Measurements from ENCODE around the gene COTL1.

DNA sequence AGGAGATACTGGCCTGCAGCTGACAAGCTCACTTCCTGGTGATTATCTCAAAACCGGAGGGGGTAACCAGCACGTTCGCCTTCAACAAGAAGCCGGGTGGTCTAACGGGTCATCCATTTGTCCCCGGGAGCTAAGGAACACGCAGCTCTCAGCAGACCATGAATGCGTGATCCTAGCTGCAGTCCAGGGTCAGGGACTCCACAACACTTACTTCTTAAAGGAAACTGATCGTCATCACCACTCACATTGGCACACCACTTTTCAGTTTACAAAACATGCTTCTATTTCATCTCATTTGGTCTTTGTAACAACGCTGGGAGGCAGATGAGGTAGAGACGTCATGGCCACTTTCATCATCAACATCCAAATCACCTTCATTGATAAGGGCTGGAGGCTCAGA is 25.2 kb downstream of the COTL1 start:
- TF ChIP-seq, protein P1, sequence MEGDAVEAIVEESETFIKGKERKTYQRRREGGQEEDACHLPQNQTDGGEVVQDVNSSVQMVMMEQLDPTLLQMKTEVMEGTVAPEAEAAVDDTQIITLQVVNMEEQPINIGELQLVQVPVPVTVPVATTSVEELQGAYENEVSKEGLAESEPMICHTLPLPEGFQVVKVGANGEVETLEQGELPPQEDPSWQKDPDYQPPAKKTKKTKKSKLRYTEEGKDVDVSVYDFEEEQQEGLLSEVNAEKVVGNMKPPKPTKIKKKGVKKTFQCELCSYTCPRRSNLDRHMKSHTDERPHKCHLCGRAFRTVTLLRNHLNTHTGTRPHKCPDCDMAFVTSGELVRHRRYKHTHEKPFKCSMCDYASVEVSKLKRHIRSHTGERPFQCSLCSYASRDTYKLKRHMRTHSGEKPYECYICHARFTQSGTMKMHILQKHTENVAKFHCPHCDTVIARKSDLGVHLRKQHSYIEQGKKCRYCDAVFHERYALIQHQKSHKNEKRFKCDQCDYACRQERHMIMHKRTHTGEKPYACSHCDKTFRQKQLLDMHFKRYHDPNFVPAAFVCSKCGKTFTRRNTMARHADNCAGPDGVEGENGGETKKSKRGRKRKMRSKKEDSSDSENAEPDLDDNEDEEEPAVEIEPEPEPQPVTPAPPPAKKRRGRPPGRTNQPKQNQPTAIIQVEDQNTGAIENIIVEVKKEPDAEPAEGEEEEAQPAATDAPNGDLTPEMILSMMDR (IDR thresholded peaks at IDR 0.05): no peak
- TF ChIP-seq TEAD4 (CRISPR knock-in tag; IDR thresholded peaks at IDR 0.05) (no peak), ZNF121 (CRISPR knock-in tag; IDR thresholded peaks at IDR 0.05) (no peak), HMGA2 (CRISPR knock-in tag; IDR thresholded peaks at IDR 0.05) (no peak), NR3C1 (CRISPR knock-in tag; conservative IDR thresholded peaks at IDR 0.05; ENCODE audit: low read depth) (no peak), NR2C2 (CRISPR knock-in tag; IDR thresholded peaks at IDR 0.05) (no peak), RELA (CRISPR knock-in tag; IDR thresholded peaks at IDR 0.05; ENCODE audit: borderline replicate concordance) (no peak)
- TF ChIP-seq, protein P2, sequence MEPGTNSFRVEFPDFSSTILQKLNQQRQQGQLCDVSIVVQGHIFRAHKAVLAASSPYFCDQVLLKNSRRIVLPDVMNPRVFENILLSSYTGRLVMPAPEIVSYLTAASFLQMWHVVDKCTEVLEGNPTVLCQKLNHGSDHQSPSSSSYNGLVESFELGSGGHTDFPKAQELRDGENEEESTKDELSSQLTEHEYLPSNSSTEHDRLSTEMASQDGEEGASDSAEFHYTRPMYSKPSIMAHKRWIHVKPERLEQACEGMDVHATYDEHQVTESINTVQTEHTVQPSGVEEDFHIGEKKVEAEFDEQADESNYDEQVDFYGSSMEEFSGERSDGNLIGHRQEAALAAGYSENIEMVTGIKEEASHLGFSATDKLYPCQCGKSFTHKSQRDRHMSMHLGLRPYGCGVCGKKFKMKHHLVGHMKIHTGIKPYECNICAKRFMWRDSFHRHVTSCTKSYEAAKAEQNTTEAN (CRISPR knock-in tag; IDR thresholded peaks at IDR 0.05): no peak
- TF ChIP-seq, protein P3, sequence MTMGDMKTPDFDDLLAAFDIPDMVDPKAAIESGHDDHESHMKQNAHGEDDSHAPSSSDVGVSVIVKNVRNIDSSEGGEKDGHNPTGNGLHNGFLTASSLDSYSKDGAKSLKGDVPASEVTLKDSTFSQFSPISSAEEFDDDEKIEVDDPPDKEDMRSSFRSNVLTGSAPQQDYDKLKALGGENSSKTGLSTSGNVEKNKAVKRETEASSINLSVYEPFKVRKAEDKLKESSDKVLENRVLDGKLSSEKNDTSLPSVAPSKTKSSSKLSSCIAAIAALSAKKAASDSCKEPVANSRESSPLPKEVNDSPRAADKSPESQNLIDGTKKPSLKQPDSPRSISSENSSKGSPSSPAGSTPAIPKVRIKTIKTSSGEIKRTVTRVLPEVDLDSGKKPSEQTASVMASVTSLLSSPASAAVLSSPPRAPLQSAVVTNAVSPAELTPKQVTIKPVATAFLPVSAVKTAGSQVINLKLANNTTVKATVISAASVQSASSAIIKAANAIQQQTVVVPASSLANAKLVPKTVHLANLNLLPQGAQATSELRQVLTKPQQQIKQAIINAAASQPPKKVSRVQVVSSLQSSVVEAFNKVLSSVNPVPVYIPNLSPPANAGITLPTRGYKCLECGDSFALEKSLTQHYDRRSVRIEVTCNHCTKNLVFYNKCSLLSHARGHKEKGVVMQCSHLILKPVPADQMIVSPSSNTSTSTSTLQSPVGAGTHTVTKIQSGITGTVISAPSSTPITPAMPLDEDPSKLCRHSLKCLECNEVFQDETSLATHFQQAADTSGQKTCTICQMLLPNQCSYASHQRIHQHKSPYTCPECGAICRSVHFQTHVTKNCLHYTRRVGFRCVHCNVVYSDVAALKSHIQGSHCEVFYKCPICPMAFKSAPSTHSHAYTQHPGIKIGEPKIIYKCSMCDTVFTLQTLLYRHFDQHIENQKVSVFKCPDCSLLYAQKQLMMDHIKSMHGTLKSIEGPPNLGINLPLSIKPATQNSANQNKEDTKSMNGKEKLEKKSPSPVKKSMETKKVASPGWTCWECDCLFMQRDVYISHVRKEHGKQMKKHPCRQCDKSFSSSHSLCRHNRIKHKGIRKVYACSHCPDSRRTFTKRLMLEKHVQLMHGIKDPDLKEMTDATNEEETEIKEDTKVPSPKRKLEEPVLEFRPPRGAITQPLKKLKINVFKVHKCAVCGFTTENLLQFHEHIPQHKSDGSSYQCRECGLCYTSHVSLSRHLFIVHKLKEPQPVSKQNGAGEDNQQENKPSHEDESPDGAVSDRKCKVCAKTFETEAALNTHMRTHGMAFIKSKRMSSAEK (CRISPR knock-in tag; IDR thresholded peaks at IDR 0.05; ENCODE audit: borderline replicate concordance): no peak
- TF ChIP-seq, protein P4, sequence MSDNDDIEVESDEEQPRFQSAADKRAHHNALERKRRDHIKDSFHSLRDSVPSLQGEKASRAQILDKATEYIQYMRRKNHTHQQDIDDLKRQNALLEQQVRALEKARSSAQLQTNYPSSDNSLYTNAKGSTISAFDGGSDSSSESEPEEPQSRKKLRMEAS (CRISPR knock-in tag; IDR thresholded peaks at IDR 0.05): no peak
- TF ChIP-seq, protein P5, sequence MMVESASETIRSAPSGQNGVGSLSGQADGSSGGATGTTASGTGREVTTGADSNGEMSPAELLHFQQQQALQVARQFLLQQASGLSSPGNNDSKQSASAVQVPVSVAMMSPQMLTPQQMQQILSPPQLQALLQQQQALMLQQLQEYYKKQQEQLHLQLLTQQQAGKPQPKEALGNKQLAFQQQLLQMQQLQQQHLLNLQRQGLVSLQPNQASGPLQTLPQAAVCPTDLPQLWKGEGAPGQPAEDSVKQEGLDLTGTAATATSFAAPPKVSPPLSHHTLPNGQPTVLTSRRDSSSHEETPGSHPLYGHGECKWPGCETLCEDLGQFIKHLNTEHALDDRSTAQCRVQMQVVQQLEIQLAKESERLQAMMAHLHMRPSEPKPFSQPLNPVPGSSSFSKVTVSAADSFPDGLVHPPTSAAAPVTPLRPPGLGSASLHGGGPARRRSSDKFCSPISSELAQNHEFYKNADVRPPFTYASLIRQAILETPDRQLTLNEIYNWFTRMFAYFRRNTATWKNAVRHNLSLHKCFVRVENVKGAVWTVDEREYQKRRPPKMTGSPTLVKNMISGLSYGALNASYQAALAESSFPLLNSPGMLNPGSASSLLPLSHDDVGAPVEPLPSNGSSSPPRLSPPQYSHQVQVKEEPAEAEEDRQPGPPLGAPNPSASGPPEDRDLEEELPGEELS (CRISPR knock-in tag; IDR thresholded peaks at IDR 0.05): no peak
- TF ChIP-seq, protein P6, sequence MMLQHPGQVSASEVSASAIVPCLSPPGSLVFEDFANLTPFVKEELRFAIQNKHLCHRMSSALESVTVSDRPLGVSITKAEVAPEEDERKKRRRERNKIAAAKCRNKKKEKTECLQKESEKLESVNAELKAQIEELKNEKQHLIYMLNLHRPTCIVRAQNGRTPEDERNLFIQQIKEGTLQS (CRISPR knock-in tag; conservative IDR thresholded peaks at IDR 0.05): no peak

Measured in WTC11 (cell line).